HG02571 (cell line): ENCODE data around the gene MAP2K4.

Experiments
- ATAC-seq: cut with Tn5 transposase; IDR thresholded peaks from one replicate; pipeline ENCODE4 v1.9.1; 2021; ENCODE audit warnings: mild to moderate bottlenecking, moderate library complexity; ENCODE audit not compliant: unreplicated experiment

The MAP2K4 gene

GRCh38 chr17:12035673-12036072 lies 15.0 kb downstream of the MAP2K4 start:
- ATAC-seq = no peak

- ATAC-seq = no peak
These were observed 17.3 kb downstream of the MAP2K4 start for GRCh38 chr17:12037970-12038369.

GRCh38 chr17:12040478-12040877 lies 19.8 kb downstream of the MAP2K4 start:
- ATAC-seq = no peak

GRCh38 chr17:12041312-12041711 lies 20.6 kb downstream of the MAP2K4 start:
- no peak for ATAC-seq

GRCh38 chr17:12043702-12044101 lies 23.0 kb downstream of the MAP2K4 start:
- no peak for ATAC-seq

- no peak for ATAC-seq
These were observed 26.1 kb downstream of the MAP2K4 start for GRCh38 chr17:12046786-12047185.

- ATAC-seq = no peak
These were observed 27.2 kb downstream of the MAP2K4 start for GRCh38 chr17:12047681-12048376.

- no peak for ATAC-seq
These were observed 28.3 kb downstream of the MAP2K4 start for GRCh38 chr17:12048843-12049473.

- ATAC-seq = no peak
These were observed 30.1 kb downstream of the MAP2K4 start for GRCh38 chr17:12050646-12051225.

GRCh38 chr17:12053552-12053951 lies 32.9 kb downstream of the MAP2K4 start:
- no peak for ATAC-seq

- ATAC-seq = no peak
These were observed 35.2 kb downstream of the MAP2K4 start for GRCh38 chr17:12055889-12056288.

GRCh38 chr17:12057520-12057919 lies 36.8 kb downstream of the MAP2K4 start:
- ATAC-seq = no peak

- no peak for ATAC-seq
These were observed 37.9 kb downstream of the MAP2K4 start for GRCh38 chr17:12058535-12058934.

GRCh38 chr17:12062249-12062648 lies 41.6 kb downstream of the MAP2K4 start:
- no peak for ATAC-seq

- no peak for ATAC-seq
These were observed 43.7 kb downstream of the MAP2K4 start for GRCh38 chr17:12064395-12064794.

GRCh38 chr17:12067485-12067884 lies 46.8 kb downstream of the MAP2K4 start:
- no peak for ATAC-seq

- no peak for ATAC-seq
These were observed 48.3 kb downstream of the MAP2K4 start for GRCh38 chr17:12068946-12069345.

GRCh38 chr17:12070561-12070960 lies 49.9 kb downstream of the MAP2K4 start:
- ATAC-seq = no peak

- ATAC-seq = no peak
These were observed 53.7 kb downstream of the MAP2K4 start for GRCh38 chr17:12074346-12074745.

GRCh38 chr17:12077773-12078172 lies 57.1 kb downstream of the MAP2K4 start:
- ATAC-seq = no peak

GRCh38 chr17:12078791-12079190 lies 58.1 kb downstream of the MAP2K4 start:
- ATAC-seq = no peak

- ATAC-seq = no peak
These were observed 61.0 kb downstream of the MAP2K4 start for GRCh38 chr17:12081720-12082119.
